ENCODE data around the gene MBNL3. TPM values are rescaled to one million over a fixed set of nuclear protein-coding genes. Genes with fewer than 3 reads are reported as not detected.

The MBNL3 gene
- total RNA-seq, 1 donor from 2014 or later: 7.7 TPM

- no peak for DNase-seq (ENCODE audit: extremely low spot score, unreplicated experiment)
Measured at GRCh38 chrX:132481449-132481848, 7.4 kb downstream of the MBNL3 start.

GRCh38 chrX:132480581-132481203 is 8.1 kb downstream of the MBNL3 start:
- DNase-seq (ENCODE audit: extremely low spot score, unreplicated experiment): no peak
- Mint-ChIP-seq H3K36me3 (ENCODE audit: unreplicated experiment) (no peaks in the 10 kb centered on the region), H3K4me1 (ENCODE audit: unreplicated experiment) (peaks cover 15% of the 10 kb centered on the region), H3K27me3 (ENCODE audit: unreplicated experiment) (no peaks in the 10 kb centered on the region), H3K27ac (ENCODE audit: unreplicated experiment) (peak overlapping the region; percentile 93), H3K4me3 (ENCODE audit: unreplicated experiment) (peak overlapping the region; percentile 72), H3K9me3 (ENCODE audit: unreplicated experiment) (no peaks in the 10 kb centered on the region)
- no peak for TF ChIP-seq CTCF (IDR thresholded peaks at IDR 0.05)

More at GRCh38 chrX:132481449-132481848, 7.4 kb downstream of the MBNL3 start:
- H3K4me1 Mint-ChIP-seq (ENCODE audit: unreplicated experiment): peaks cover 15% of the 10 kb centered on the region
- H3K36me3 Mint-ChIP-seq (ENCODE audit: unreplicated experiment): no peaks in the 10 kb centered on the region
- TF ChIP-seq CTCF (IDR thresholded peaks at IDR 0.05): no peak
- no peaks in the 10 kb centered on the region for H3K9me3 Mint-ChIP-seq (ENCODE audit: unreplicated experiment)
- H3K27ac Mint-ChIP-seq (ENCODE audit: unreplicated experiment): peak overlapping the region; percentile 93
- no peak overlapping the region for H3K4me3 Mint-ChIP-seq (ENCODE audit: unreplicated experiment)
- no peaks in the 10 kb centered on the region for H3K27me3 Mint-ChIP-seq (ENCODE audit: unreplicated experiment)

- no peak overlapping the region for H3K4me3 Mint-ChIP-seq (ENCODE audit: unreplicated experiment)
- no peak for TF ChIP-seq CTCF (IDR thresholded peaks at IDR 0.05)
- no peaks in the 10 kb centered on the region for H3K9me3 Mint-ChIP-seq (ENCODE audit: unreplicated experiment)
- H3K27ac Mint-ChIP-seq (ENCODE audit: unreplicated experiment): no peak overlapping the region
- no peaks in the 10 kb centered on the region for H3K36me3 Mint-ChIP-seq (ENCODE audit: unreplicated experiment)
- no peaks in the 10 kb centered on the region for H3K4me1 Mint-ChIP-seq (ENCODE audit: unreplicated experiment)
- no peaks in the 10 kb centered on the region for H3K27me3 Mint-ChIP-seq (ENCODE audit: unreplicated experiment)
- DNase-seq (ENCODE audit: extremely low spot score, unreplicated experiment): no peak
Measured at GRCh38 chrX:132474544-132475248, 14.1 kb downstream of the MBNL3 start.

GRCh38 chrX:132472397-132472796 is 16.4 kb downstream of the MBNL3 start:
- TF ChIP-seq CTCF (IDR thresholded peaks at IDR 0.05): no peak
- H3K27ac Mint-ChIP-seq (ENCODE audit: unreplicated experiment): no peak overlapping the region
- DNase-seq (ENCODE audit: extremely low spot score, unreplicated experiment): no peak
- no peak overlapping the region for H3K4me3 Mint-ChIP-seq (ENCODE audit: unreplicated experiment)
- no peaks in the 10 kb centered on the region for H3K4me1 Mint-ChIP-seq (ENCODE audit: unreplicated experiment)
- H3K36me3 Mint-ChIP-seq (ENCODE audit: unreplicated experiment): no peaks in the 10 kb centered on the region
- no peaks in the 10 kb centered on the region for H3K27me3 Mint-ChIP-seq (ENCODE audit: unreplicated experiment)
- H3K9me3 Mint-ChIP-seq (ENCODE audit: unreplicated experiment): no peaks in the 10 kb centered on the region

- Mint-ChIP-seq H3K4me1 (ENCODE audit: unreplicated experiment) (no peaks in the 10 kb centered on the region), H3K36me3 (ENCODE audit: unreplicated experiment) (no peaks in the 10 kb centered on the region), H3K4me3 (ENCODE audit: unreplicated experiment) (no peak overlapping the region), H3K27ac (ENCODE audit: unreplicated experiment) (no peak overlapping the region), H3K27me3 (ENCODE audit: unreplicated experiment) (no peaks in the 10 kb centered on the region), H3K9me3 (ENCODE audit: unreplicated experiment) (no peaks in the 10 kb centered on the region)
- no peak for DNase-seq (ENCODE audit: extremely low spot score, unreplicated experiment)
- TF ChIP-seq CTCF (IDR thresholded peaks at IDR 0.05): no peak
Measured at GRCh38 chrX:132470831-132471230, 18.0 kb downstream of the MBNL3 start.

All from osteocyte (in vitro differentiated cells).